Measurements from ENCODE around the gene SMURF2.
"Not testable (repeated sequence)": the region's sequence is repeated elsewhere in the genome, so short reads cannot be mapped to it uniquely, and the experiment has no call there.

SMURF2 gene

DNA sequence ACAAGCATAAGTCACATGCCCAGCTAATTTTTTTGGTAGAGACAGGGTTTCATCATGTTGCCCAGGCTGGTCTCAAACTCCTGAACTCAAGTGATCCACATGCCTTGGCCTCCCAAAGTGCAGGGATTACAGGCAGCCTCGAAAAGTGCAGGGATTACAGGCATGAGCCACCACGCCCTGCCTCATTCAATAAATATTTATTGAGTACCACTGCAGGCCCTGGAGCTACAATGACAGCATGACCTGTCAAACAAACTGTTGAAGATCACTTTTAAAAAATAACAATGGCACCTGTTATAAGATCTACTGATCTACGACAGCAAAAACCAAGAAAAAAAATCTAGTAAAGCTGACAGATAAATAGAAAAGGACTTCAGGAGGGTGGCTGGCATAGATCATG lies 79.1 kb downstream of the SMURF2 start:
- DNase-seq = no peak

DNA sequence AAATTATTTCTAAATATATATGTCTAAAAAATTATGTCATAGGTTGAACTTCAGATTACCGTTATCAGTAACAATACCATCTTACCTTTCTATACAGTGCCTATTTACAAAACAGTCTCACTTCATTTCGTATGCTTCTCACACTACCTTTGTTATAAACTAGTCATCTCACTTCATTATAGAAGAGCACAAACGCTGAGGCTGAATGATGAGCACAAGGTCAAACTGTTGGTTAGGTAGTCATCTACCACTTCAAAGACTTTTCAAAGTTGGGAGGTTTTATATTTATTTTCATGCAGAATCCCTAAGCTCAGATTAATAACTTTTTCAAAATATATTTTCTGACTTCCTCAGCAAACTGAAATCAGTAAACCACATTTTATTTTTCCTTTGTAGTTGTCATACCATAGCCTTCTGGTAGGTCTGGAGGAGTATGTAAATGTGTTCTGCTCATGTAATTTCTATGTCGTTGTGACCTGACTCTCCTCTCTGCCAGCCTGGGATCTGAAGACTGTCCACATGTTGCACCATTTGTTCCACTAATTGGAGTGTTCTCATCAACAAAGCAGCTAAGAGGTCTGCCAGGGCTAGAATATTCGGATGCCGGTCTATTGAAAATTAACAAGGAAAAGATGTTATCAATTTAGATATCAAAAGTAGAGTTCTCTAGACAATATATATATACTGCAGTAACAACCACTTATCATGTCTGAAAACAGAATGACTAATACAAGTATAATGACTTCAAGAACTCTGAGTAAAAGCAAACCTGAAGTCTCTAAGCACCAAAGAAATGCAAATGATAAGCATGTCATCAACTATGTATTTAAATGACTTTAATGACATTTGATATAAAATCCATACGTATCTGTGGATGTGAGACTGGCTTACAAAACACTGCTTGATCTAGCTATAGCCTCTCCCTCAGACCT lies 81.5 kb downstream of the SMURF2 start:
- no peak for DNase-seq

- no peak for DNase-seq
Measured at GRCh38 chr17:64579917-64580316, 82.2 kb downstream of the SMURF2 start.

DNA sequence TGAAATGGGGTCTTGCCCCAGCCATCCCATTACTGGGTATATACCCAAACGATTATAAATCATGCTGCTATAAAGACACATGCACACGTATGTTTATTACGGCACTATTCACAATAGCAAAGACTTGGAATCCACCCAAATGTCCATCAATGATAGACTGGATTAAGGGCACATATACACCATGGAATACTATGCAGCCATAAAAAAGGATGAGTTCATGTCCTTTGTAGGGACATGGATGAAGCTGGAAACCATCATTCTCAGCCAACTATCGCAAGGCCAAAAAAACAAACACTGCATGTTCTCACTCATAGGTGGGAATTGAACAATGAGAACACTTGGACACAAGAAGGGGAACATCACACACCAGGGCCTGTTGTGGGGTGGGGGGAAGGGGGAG lies 85.1 kb downstream of the SMURF2 start:
- not testable (repeated sequence) for DNase-seq

- DNase-seq = no peak
Measured at GRCh38 chr17:64575431-64575830, 86.7 kb downstream of the SMURF2 start.

DNA sequence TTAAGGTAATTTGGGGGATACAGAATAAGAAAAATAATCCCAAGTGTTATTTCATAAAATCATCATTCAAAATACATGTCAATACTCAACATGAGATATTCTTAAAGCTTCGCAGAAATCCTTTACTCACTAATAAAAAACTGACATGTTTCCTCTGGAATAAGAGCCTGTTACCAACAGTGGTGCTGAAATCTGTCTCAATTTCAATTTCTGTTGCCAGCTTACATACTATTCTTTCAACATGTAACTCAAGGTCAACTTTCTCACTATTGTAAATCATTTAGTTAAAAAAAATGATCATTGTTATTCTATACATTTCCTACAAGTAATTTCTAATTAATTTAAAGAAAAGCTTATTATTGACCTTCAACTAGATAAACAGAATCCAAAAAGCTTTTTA lies 87.5 kb downstream of the SMURF2 start:
- DNase-seq = no peak

DNA sequence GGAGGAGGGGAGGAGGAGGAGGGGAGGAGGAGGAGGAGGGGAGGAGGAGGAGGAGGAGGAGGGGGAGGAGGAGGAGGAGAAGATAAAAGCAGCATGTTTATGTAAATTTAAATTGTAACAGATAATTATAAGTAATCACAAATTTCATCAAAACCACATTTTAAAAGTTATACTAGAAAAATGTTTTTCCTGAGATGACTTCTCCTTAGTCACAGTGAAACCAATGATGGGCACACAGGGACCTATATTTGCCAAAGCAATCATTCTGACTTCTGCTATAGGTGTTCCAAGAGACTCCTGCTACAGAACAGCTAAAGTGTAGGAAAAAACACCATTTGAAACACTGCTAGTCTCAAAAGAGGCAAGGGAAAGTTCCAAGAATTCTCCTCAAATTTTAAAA lies 88.9 kb downstream of the SMURF2 start:
- no peak for DNase-seq

- DNase-seq = no peak
Measured at GRCh38 chr17:64572682-64573154, 89.4 kb downstream of the SMURF2 start.

DNA sequence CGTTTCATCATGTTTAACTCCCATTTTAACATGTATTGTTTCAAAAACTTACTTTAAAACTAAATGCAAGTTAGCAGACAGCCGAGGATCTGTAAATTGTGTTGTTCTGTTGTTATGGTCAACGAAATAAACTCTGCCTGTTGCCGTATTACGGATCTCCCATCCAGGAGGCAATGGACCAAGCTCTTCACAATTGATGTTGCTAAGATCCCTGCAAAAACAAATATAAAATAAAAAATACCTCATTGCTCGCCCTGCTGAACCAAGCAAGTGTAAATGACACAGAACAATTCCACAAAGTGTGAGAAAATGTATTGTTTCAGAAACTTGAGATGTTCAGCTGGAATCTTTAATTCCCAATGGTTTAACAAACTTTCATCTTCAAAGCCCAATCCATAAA lies 90.4 kb downstream of the SMURF2 start:
- no peak for DNase-seq

DNA sequence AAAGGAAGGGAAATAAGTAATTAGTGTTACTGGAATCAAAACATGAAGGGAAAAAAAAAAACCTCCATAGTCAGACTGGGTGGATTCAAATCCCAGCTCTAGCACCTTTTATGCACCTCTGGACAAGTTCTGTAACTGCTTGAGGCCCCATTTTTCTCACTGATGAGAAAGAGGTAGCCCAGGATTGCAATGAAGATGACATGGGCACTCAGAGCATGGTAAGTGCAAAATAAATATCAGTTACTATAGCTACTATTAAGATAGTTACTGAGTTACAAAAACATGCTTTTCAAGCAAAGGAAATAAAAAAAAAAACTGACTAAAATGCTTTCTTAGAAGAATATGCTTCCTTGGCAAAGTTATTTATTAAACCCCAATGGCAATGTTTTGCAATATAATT lies 96.5 kb downstream of the SMURF2 start:
- DNase-seq = no peak

- DNase-seq = no peak
Measured at GRCh38 chr17:64564098-64564497, 98.0 kb downstream of the SMURF2 start.

DNA sequence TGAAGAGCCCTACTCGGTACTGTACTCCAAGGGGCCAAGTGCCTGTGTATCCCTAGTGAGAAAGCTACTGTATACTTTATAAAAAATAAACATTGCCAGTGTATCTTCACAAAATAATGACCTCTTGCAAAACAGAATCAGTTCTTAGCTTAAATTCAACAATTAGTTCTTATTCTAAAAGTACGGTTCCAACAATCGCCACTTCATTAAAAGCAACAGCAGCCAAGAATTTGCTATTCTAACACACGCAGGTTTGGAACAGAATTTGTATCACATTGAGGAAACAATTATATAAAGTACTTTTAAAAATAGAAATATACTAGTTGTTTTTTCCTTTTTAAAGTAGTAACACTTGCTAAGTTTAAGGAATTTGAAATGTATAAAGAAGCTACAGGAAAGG lies 106.8 kb downstream of the SMURF2 start:
- DNase-seq = no peak

- DNase-seq = no peak
Measured at GRCh38 chr17:64554028-64554637, 108.0 kb downstream of the SMURF2 start.

DNA sequence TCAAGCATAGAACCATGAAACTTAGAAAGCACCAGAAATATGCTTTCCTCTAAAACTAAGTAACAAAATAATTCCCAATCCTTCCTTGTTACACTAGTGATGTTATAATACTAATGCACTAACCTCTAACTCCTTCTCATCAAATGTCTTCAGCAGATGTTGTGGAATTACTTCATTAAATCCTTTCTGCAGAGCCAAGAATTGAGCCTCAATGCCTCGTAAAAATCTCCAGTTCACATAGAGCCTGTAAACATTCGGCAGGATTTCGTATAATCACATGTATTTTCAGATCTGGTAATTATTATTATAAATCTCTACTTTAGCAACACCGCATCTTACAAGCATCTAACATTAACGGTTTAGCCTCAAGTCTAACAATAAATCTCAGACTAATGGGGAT lies 110.6 kb downstream of the SMURF2 start:
- no peak for DNase-seq

DNA sequence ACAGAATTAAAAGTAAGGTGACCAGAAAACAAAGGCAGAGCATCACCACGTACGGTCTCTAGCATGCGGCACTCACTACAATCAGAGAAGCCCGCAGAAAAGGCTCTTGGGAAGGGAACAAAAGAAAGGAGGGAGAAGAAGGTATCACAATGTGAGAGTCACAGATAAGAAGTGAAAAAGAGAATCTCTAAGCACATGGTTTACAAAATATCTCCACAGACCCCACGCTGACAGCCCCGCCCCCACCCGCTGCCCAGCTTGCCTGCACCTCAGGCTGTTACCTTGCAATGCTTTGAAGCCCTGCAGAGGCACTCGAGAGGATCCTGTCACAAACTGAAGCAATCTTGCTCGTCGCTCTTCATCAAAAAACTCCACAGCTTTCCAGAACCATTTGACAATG lies 114.8 kb downstream of the SMURF2 start:
- no peak for DNase-seq

DNA sequence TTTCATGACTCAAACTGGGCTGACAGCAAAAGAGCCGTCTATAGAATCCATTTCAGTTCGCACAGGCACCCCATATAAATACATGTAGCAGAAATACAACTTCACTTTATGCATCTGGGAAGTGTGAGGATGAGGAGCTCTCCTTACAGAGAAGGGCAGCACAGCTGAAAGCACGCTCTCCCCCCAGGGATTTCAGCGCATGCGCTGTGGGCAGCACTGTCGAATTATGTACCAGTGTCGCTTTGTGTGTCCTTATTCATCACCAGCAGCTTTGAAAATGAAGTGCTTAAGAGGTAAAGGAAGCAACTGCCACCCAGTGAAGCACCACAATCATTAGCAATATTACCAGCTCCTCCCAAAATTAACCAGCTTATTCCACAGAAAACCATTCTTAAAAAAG lies 115.4 kb downstream of the SMURF2 start:
- no peak for DNase-seq

GRCh38 chr17:64544742-64545141 lies 117.4 kb downstream of the SMURF2 start:
- no peak for DNase-seq

DNA sequence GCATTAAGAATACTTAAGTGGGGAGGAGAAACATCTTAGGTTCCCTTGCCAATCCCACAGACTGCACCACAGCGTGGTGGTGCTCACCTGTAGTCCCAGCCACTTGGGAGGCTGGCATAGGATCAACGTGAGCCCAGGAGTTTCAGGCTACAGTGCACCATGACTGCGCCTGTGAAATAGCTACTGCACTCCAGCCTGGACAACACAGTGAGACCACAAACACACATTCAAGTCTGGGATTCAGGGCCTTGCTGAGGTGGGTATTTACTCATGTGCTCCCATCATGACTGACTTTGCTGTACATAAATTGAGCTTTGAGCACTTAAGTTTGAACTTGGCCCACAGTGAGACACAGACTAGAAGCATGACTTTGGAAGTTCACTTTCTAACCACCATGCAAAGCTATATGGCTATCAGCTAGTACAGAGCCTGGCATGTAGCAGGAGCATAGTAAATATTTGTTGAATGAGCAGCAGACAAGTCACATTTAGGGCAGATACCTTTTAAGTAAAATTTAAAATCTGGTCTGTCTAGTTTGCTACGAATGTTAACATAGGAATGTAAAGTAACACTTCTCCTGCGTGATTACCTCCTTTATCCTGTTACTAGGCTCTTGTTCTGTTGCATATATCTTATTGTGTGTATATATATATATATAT lies 121.9 kb downstream of the SMURF2 start:
- no peak for DNase-seq

DNA sequence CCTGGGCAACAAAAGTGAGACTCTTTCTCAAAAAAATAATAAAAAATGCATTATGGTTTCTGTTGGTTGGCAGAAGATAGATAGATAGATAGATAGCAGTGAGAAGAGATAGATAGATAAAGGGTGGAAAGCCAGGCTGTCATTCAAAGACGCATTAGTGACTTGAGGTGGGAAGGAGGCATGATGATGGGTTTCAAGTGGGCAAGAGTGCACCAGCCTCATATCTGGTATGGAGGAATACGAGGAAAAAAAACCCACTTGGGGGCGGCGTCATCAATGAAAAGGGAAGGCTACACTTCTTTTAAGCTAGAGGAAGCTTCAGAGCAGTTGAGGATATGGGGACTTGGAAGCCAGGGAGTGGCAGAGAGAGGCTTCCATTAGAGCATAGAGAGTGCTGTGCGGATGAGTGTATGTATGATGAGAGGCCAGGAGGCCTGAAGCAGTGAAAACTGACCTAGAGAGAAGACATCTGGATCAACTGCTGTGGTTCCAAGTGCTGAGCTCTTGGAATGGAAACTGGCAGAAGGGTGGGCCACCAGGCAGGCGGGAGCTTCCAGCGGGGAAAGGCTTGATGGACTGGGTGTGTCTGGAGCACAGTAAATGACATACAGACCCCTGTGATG lies 123.5 kb downstream of the SMURF2 start:
- DNase-seq = no peak

DNA sequence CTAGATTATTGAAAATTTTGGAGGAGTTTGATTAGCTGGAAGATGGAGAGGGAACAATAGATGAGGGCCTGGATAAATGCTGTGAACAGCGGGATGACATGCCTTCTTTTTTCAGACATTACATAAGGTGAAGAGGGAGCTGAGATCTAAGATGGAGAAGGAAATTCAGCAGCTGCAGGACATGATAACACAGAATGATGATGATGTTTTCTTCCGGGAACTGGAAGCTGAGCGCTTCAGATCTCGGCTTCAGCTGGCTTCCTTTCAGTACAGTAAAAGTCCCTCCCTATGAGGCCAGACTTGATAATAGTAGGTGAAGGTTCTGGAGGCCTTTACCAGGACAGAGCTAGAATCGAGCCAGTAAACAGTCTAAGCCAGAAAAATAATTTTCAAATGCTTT lies 124.6 kb downstream of the SMURF2 start:
- DNase-seq = no peak

- DNase-seq = no peak
Measured at GRCh38 chr17:64536913-64537312, 125.2 kb downstream of the SMURF2 start.

DNA sequence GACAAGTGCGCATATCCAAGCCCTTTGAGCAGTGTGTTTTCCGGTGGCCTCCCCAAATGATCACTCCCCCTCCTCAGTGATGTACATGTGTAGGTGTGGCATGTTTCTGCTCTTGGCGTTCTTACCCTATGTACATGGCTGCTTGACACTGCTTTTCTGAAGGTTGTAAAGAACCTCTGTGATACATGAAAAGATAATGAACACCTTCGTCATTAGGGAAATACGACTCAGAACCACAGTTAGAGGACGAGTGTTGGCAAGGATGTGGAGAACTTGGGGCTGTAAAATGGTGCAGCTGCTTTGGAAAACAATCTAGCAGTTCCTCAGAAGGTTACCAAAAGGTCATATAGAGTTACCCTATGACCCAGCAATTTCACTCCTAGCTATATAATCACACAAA lies 126.8 kb downstream of the SMURF2 start:
- no peak for DNase-seq

DNA sequence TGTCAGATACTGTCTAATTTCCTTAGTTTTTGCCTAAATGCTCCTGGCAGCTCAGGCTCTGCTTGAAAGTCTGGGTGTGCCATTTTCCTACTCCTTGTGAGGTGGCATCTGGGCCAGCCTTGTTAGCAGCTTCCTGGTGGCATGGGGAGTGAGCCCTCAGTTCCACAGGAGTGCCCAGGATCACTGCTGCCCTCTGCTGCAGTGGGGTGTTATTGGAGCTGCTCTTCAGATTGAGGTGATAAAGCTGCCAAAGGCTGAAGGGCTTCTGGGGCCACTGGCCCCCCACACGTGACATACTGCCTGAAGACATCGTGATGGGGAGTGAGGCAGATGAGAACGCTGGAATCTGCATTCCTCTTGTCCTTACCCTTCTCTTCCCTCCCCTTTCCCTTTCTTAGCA lies 127.9 kb downstream of the SMURF2 start:
- DNase-seq = no peak
